ENCODE results near the gene DISP3. TPM values are rescaled to one million over a fixed set of nuclear protein-coding genes. Genes with fewer than 3 reads are reported as not detected.

Gene DISP3
- total and polyA plus RNA-seq, 11 donors: 0.03 to 0.45 (median 0.12) TPM; not detected in 5

DNA sequence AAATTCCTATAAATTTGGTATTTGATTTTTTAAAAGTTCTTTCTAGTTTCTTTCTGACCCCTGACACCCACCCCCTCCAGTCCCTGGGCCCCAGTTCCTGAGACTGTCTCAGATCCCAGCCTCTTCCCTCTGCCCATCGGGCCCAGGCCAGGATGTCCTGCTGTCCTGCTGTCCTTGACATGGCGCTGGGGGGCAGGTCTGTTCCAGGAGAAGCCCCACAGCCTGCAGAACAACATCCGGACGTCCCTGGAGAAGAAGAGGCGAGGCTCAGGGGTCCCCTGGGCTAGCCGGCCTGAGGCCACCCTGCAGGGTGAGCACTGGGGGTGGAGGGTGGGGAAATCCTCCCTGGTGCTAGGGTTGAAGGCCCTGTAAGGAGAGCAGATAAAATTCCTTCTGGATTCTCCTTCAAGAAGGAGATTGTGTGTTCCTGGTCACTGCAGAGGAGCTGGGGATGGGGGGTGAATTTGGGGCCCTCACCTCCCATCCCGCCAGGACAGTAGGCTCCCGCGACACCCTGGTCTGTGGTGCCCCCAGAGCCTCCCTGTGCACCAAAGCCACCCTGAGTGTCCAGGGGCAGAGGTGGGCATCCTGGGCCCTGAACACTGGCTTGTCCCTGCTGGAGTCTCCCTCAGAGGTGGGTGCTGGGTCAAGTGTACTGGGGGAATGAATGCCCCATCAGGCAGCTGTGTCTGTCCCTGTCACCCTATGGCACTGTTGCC lies 45.0 kb downstream of the DISP3 start:
- Histone ChIP-seq H3K9me3 (no peaks in the 10 kb centered on the region), H3K4me3 (no peak overlapping the region), H3K27me3 (no peaks in the 10 kb centered on the region), H3K4me1 (no peaks in the 10 kb centered on the region), H3K27ac (no peak overlapping the region), H3K36me3 (no peaks in the 10 kb centered on the region)
- TF ChIP-seq POLR2A (IDR thresholded peaks at IDR 0.05): no peak
- no peak for TF ChIP-seq CTCF (IDR thresholded peaks at IDR 0.05)
- DNase-seq: no peak
- WGBS, 4 donors: 65 to 73% (median 72%) methylated on average over 5 to 9 of the region's 9 CpGs
- intact Hi-C loops (cut with DNase I): no loop called here
- ATAC-seq: no peak

DNA sequence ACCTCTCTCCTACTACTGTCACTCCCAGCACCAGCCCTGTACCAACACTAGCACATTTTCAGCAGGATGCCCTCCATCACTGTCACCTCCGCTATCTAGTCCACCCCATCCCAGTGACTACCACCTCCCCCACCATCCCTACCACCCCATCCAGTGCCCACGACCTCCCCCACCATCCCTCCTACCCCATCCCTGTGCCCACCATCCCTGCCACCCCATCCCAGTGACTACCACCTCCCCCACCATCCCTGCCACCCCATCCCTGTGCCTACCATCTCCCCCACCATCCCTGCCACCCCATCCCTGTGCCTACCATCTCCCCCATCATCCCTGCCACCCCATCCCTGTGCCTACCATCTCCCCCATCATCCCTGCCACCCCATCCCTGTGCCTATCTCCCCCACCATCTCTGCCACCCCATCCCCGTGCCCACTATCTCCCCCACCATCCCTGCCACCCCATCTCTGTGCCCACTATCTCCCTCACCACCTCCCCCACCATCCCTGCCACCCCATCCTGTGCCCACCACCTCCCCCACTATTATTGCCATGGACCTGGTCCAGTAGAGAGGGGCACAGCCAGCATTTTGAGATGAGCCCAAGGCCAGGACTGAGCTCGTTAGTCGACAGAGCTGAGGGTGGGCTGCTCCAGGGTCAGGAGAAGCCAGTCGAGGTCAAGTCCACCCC lies 45.7 kb downstream of the DISP3 start:
- intact Hi-C loops (cut with DNase I): no loop called here
- H3K4me1 ChIP-seq: no peaks in the 10 kb centered on the region
- no peaks in the 10 kb centered on the region for H3K27me3 ChIP-seq
- no peak overlapping the region for H3K4me3 ChIP-seq
- TF ChIP-seq CTCF (IDR thresholded peaks at IDR 0.05) (no peak), POLR2A (IDR thresholded peaks at IDR 0.05) (no peak)
- ATAC-seq (no peak), DNase-seq (no peak)
- WGBS, 4 donors: 73 to 81% (median 77%) methylated on average over 6 of the region's 6 CpGs
- H3K9me3 ChIP-seq: no peaks in the 10 kb centered on the region
- no peak overlapping the region for H3K27ac ChIP-seq
- H3K36me3 ChIP-seq: no peaks in the 10 kb centered on the region

GRCh38 chr1:11525151-11525505 lies 46.2 kb downstream of the DISP3 start:
- DNase-seq (no peak), ATAC-seq (no peak)
- 84 to 89% (median 86%) methylated on average over 5 to 8 of the region's 8 CpGs for WGBS, 4 donors

More at GRCh38 chr1:11525151-11525505, 46.2 kb downstream of the DISP3 start:
- Histone ChIP-seq H3K27me3 (no peaks in the 10 kb centered on the region), H3K4me3 (no peak overlapping the region), H3K27ac (no peak overlapping the region), H3K36me3 (no peaks in the 10 kb centered on the region), H3K9me3 (no peaks in the 10 kb centered on the region), H3K4me1 (no peaks in the 10 kb centered on the region)
- intact Hi-C loops (cut with DNase I): no loop called here
- TF ChIP-seq CTCF (IDR thresholded peaks at IDR 0.05): no peak
- TF ChIP-seq POLR2A (IDR thresholded peaks at IDR 0.05): no peak
